Spleen (tissue), 11 donors: ENCODE measurements around the gene GTF3C5. TPM values are rescaled to one million over a fixed set of nuclear protein-coding genes. Genes with fewer than 3 reads are reported as not detected.
"Not testable (repeated sequence)": the region's sequence is repeated elsewhere in the genome, so short reads cannot be mapped to it uniquely, and the experiment has no call there.

Experiments
- DNase-seq: peaks from one replicate; pipeline ENCODE4 v3.0.0-alpha.2; 2020
- H3K27ac ChIP-seq, 8 donors: fragments of 200-600 bp; sonication (generic) in 7 of 8; 1 replicate in 4 of 8; 2 replicates in 4 of 8; pipeline versions ENCODE4 v1.5.0 to v1.8.0; 2016 to 2021; ENCODE audit warnings: inconsistent platforms in 4 of 8, mild to moderate bottlenecking in 4 of 8, moderate library complexity in 1 of 8
- H3K27me3 ChIP-seq, 7 donors: fragments of 200-600 bp; sonication (generic) in 6 of 7; replicated peaks in 1 of 7; 1 replicate in 4 of 7; 2 replicates in 3 of 7; pipeline versions ENCODE4 v1.5.0 to v1.8.0; 2016 to 2021; ENCODE audit warnings: inconsistent platforms in 3 of 7, mild to moderate bottlenecking in 1 of 7
- H3K36me3 ChIP-seq, 6 donors: fragments of 200-600 bp; sonication (generic) in 5 of 6; 1 replicate in 4 of 6; 2 replicates in 2 of 6; pipeline versions ENCODE4 v1.5.0 to v1.8.0; 2016 to 2021; ENCODE audit warnings: inconsistent platforms in 2 of 6
- H3K4me1 ChIP-seq, 6 donors: fragments of 200-600 bp; sonication (generic) in 5 of 6; 1 replicate in 3 of 6; 2 replicates in 3 of 6; pipeline versions ENCODE4 v1.5.0 to v1.8.0; 2016 to 2021; ENCODE audit warnings: inconsistent platforms in 3 of 6
- H3K4me3 ChIP-seq, 8 donors: fragments of 200-600 bp; sonication (generic) in 7 of 8; 1 replicate in 4 of 8; 2 replicates in 4 of 8; pipeline versions ENCODE4 v1.5.0 to v1.8.0; 2016 to 2021; ENCODE audit warnings: inconsistent platforms in 4 of 8, mild to moderate bottlenecking in 4 of 8, moderate library complexity in 2 of 8
- H3K9me3 ChIP-seq, 8 donors: fragments of 200-600 bp; sonication (generic) in 7 of 8; 1 replicate in 4 of 8; 2 replicates in 4 of 8; pipeline versions ENCODE4 v1.5.0 to v1.8.0; 2016 to 2021; ENCODE audit warnings: inconsistent platforms in 4 of 8
- POLR2A ChIP-seq, 3 donors: fragments of 450-650 bp; IDR thresholded peaks; one replicate each; pipeline ENCODE4 v1.5.1; 2017; ENCODE audit warnings: antibody characterized with exemption in 3 of 3, mild to moderate bottlenecking in 1 of 3
- POLR2AphosphoS5 ChIP-seq, 3 donors: sonication (generic); formaldehyde crosslinking; IDR thresholded peaks; one replicate each; pipeline ENCODE4 v1.5.1; 2017; ENCODE audit warnings: antibody characterized with exemption in 3 of 3
- WGBS, 5 donors: extraction: QIAGEN DNeasy Blood & Tissue Kit in 3 of 5; methylation state at CpG; one replicate each; pipeline versions ENCODE4 v1.1.5 to v1.1.7; 2013 to 2018; 5-methylcytosine and 5-hydroxymethylcytosine counted together
- intact Hi-C: fragments of 100-400 bp; cut with DNase I; formaldehyde crosslinking; loops from one replicate; pipeline ENCODE4 v1.15.0; 2023; ENCODE audit warnings: low total_unique reads
- polyA plus RNA-seq, 3 donors: library from polyadenylated mRNA; stranded (reverse); fragments of 200-250 nt; gene quantifications; one replicate each; pipeline ENCODE4 v1.2.1, GENCODE V29; 2013
- total RNA-seq, 7 donors: library from RNA; depleted of rRNA in 3 of 7; stranded (reverse); fragments of >200 nt in 3 of 7; fragmentation: NEBNext Ultra II Directional in 4 of 7; extraction: Animal tissue kit (Norgen Biotek cat#: 25700) in 4 of 7; gene quantifications; one replicate each; pipeline versions ENCODE4 v1.1.0 to v1.2.1, GENCODE V29; 2016 to 2021
- TF ChIP-seq, protein P1 (sequence below), 11 experiments: fragments of 200-600 bp in 7 of 11; fragments of 450-650 bp in 4 of 11; sonication (generic) in 4 of 11; IDR thresholded peaks in 8 of 11; conservative IDR thresholded peaks in 3 of 11; 1 replicate in 7 of 11; 2 replicates in 4 of 11; pipeline versions ENCODE4 v1.4.0 to v1.8.0; 2016 to 2021; ENCODE audit warnings: antibody characterized with exemption in 11 of 11, inconsistent platforms in 4 of 11, mild to moderate bottlenecking in 1 of 11
- donor health status: healthy with polysubstance abuse.
- donor health status: DM: no; HTN: no; CAD: no; lungs with moderate emphysema.
- donor health status: DM: no; HTN: no; CAD: no.
- donor health status: Bipolar disorder and iron deficiency.
- donor health status: healthy.
- donor health status: DM: no; HTN: no; CAD: no.
- donor health status: DM: yes; HTN: yes; CAD: no.

Gene GTF3C5
- total and polyA plus RNA-seq, 10 donors, result 34.9 to 64.4 (median 47.5) TPM

DNA sequence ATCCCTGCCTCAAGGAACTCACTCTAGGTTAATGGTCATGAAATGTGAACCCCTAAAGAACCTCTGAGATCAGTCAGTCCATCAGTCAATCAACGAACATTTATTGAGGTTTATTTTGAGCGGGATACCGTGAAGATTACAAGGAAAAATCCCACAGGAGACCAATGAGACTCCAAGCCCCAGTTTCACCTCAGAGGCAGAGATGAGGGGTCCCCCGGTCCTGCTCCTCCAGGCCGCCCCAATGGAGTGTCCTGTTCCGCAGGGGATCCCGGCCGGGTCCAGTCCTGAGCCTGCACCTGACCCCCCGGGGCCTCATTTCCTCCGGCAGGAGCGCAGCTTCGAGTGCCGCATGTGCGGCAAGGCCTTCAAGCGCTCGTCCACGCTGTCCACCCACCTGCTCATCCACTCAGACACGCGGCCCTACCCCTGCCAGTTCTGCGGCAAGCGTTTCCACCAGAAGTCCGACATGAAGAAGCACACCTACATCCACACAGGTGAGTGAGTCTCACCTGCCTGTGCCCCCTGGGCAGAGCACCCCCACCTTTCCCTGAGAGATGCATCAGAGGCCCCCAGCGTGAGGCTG lies 41.3 kb upstream of the GTF3C5 start:
- DNase-seq, result no peak

DNA sequence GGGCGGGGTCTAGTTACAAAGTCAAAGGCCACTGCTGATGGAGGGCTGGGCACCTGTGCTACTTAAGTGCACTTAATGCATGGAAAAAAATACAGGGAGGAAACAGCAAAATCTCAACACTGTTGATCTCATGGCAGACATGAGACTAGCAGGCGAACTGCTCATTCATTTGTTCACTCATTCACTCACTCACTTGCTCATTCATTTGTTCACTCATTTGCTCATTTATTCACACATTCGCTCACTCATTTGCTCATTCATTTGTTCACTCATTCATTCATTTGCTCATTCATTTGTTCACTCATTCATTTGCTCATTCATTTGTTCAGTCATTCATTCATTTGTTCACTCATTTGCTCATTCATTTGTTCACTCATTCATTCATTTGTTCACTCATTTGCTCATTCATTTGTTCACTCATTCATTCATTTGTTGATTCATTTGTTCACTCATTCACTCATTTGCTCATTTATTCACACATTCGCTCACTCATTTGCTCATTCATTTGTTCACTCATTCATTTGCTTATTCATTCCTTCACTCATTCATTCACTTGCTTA lies 40.7 kb upstream of the GTF3C5 start:
- H3K27ac ChIP-seq, H3K4me3 ChIP-seq, DNase-seq, H3K36me3 ChIP-seq, H3K9me3 ChIP-seq: not testable (repeated sequence)
- intact Hi-C loops, result loop anchor here (10.0 kb wide), 1 partner anchor 55 kb away; no protein-coding TSS in a partner anchor
- WGBS, 5 donors, result 74 to 89% (median 82%) methylated on average over 4 of the region's 4 CpGs
- peaks cover 0 to 83% (median 4%) of the 10 kb centered on the region in 7 donors for H3K27me3 ChIP-seq
- peaks cover 0 to 28% (median 14%) of the 10 kb centered on the region in 6 donors for H3K4me1 ChIP-seq

More for the DNA sequence above, 41.3 kb upstream of the GTF3C5 start:
- Histone ChIP-seq H3K4me1 (peaks cover 0 to 28% (median 14%) of the 10 kb centered on the region in 6 donors), H3K27me3 (peaks cover 0 to 83% (median 4%) of the 10 kb centered on the region in 7 donors), H3K36me3 (no peaks in the 10 kb centered on the region), H3K9me3 (no peaks in the 10 kb centered on the region), H3K4me3 (no peak overlapping the region), H3K27ac (no peak overlapping the region)
- TF ChIP-seq, protein P1, sequence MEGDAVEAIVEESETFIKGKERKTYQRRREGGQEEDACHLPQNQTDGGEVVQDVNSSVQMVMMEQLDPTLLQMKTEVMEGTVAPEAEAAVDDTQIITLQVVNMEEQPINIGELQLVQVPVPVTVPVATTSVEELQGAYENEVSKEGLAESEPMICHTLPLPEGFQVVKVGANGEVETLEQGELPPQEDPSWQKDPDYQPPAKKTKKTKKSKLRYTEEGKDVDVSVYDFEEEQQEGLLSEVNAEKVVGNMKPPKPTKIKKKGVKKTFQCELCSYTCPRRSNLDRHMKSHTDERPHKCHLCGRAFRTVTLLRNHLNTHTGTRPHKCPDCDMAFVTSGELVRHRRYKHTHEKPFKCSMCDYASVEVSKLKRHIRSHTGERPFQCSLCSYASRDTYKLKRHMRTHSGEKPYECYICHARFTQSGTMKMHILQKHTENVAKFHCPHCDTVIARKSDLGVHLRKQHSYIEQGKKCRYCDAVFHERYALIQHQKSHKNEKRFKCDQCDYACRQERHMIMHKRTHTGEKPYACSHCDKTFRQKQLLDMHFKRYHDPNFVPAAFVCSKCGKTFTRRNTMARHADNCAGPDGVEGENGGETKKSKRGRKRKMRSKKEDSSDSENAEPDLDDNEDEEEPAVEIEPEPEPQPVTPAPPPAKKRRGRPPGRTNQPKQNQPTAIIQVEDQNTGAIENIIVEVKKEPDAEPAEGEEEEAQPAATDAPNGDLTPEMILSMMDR (IDR thresholded peaks at IDR 0.05 in 8 of 11, conservative IDR thresholded peaks at IDR 0.05 in 3 of 11), result no peak
- TF ChIP-seq POLR2A (IDR thresholded peaks at IDR 0.05) (no peak), POLR2AphosphoS5 (IDR thresholded peaks at IDR 0.05) (no peak)
- 88 to 94% (median 93%) methylated on average over 22 to 23 of the region's 23 CpGs for WGBS, 5 donors
- intact Hi-C loops, result loop anchor here (10.0 kb wide), 1 partner anchor 55 kb away; no protein-coding TSS in a partner anchor

DNA sequence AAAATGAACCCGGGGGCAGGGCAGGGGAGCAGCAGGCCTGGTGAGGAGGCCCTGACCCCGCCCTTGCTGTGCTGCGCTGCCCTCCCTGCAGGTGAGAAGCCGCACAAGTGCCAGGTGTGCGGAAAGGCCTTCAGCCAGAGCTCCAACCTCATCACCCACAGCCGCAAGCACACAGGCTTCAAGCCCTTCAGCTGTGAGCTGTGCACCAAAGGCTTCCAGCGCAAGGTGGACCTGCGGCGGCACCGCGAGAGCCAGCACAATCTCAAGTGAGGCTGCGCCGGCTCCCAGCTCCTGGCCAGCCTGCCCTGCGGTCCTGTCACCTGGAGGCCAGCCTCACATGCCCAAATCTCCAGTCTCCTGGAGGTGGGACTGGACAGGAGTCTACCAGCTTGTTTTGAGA lies 40.0 kb upstream of the GTF3C5 start:
- DNase-seq, result no peak
- H3K27ac ChIP-seq, result no peak overlapping the region
- no peak for TF ChIP-seq POLR2A (IDR thresholded peaks at IDR 0.05)
- TF ChIP-seq, protein P1 (IDR thresholded peaks at IDR 0.05 in 8 of 11, conservative IDR thresholded peaks at IDR 0.05 in 3 of 11), result no peak
- TF ChIP-seq POLR2AphosphoS5 (IDR thresholded peaks at IDR 0.05), result no peak
- H3K9me3 ChIP-seq, result no peaks in the 10 kb centered on the region
- intact Hi-C loops, result no loop called here
- peaks cover 0 to 83% (median 4%) of the 10 kb centered on the region in 7 donors for H3K27me3 ChIP-seq
- WGBS, 5 donors, result 90 to 94% (median 93%) methylated on average over 11 to 14 of the region's 14 CpGs
- no peaks in the 10 kb centered on the region for H3K36me3 ChIP-seq
- H3K4me3 ChIP-seq, result no peak overlapping the region
- peaks cover 0 to 27% (median 12%) of the 10 kb centered on the region in 6 donors for H3K4me1 ChIP-seq

DNA sequence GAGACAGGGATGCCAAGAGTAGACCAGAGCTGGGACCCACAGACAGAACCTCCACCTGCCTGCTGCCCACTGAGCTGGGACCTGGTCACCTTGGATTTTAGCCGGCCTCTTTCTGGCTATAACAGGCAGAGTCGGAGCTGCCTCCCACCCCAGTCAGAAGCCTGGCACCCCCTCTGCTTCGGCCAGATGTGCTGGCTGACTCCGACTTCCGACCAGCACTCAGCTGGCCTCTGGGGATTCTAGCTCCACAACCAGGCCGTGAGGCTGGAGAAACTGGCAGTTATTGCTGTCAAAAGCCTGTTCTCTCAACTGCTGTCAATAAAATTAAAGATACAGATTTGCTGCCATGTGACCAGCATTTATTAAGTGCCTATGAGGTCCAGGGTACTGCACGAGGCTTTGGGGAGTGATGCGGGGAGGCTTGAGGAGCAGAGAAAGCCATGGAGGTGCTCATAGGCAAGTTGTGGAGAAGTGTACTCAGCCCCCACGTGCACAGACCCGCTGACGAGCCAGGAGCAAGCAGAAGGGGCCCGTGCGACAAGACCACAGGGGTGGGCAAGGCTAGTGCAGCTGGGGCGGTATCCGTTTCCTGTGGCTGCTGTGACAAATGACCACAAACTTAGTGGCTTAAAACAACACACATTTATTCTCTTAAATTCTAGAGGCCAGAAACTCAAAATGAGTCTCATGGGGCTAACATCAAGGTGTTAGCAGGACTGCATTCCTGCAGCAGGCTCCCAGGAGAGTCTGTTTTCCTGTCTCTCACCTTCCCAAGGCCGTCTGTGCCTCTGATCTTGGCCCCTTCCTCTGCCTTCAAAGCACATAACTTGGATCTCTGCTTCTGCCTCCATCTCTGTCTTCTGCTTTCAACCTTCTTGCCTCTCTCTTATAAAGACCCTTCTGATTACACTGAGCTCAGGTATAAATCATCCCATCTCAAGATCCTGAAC lies 39.2 kb upstream of the GTF3C5 start:
- Histone ChIP-seq H3K27me3 (peaks cover 0 to 83% (median 4%) of the 10 kb centered on the region in 7 donors), H3K27ac (peak overlapping the region in 2 of 8 donors; percentile 8 to 21), H3K36me3 (no peaks in the 10 kb centered on the region), H3K9me3 (no peaks in the 10 kb centered on the region), H3K4me3 (no peak overlapping the region), H3K4me1 (peaks cover 0 to 27% (median 12%) of the 10 kb centered on the region in 6 donors)
- DNase-seq, result peak; percentile 21
- peak in 1 of 3 donors; percentile 20 for TF ChIP-seq POLR2AphosphoS5 (IDR thresholded peaks at IDR 0.05)
- TF ChIP-seq, protein P1 (IDR thresholded peaks at IDR 0.05 in 8 of 11, conservative IDR thresholded peaks at IDR 0.05 in 3 of 11), result no peak
- 21 to 30% (median 24%) methylated on average over 14 to 16 of the region's 16 CpGs for WGBS, 5 donors
- intact Hi-C loops, result no loop called here
